CD4-positive, alpha-beta T cell treated with Interleukin-4 for 1 hour (primary cell): ENCODE data around the gene NXPE1.

Experiments used
- DNase-seq, 2 donors: peaks; one replicate each; pipeline ENCODE4 v3.0.0-alpha.2; 2020 to 2022

Gene NXPE1

DNA sequence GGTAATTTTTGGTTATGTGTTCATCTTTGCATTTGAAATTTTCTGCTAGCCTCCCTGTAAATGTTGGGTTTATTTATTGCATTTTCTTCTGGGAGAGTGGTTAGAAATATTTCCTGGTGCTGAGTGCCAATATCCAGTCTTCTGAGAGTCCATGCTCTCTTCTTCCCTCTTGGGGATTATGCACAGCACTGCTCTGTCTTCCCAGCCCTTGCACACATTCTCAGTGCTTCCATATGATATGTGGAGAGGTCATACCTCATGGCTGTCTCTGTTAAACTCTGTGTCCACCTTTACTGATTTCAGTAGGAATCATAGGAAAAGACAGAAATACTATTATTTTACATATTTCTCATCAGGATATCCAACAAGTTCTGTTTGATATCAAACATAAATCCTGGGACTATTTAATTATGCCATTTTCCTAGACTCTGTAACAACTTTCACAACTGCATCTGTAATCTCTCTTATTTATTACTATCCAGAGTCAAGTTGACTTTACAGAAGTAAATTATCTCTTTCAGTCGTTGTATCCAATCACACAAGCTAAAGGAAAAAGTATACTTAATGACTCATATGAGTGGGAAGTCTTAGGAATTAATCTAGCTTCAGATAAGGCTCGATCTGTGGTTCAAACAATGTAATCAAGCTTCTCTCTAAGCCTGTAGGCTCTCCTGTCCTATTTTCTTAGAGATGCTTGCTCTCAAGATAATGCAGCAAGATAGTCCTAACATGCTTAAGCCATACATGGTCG, 2.7 kb upstream of the NXPE1 start:
- no peak for DNase-seq

DNA sequence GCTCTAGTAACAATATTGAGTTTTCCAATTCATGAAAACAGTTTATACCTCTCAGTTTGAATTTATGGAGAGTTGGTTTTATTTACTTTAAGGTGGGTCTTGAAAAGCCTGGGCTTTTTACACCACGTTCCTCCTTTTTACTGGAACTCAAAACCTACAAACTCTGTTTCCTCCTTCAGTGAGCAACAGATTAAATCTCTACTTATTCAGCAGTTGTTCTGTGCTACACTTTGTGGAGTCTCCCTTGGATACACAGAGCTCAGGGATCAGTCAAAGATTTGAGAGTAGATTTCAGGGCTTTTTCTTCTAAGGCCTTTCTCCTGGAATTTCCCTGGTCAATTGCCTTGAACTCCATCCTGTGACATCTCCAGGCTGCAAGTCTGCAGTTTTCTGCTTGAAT, 3.5 kb downstream of the NXPE1 start:
- no peak for DNase-seq

DNA sequence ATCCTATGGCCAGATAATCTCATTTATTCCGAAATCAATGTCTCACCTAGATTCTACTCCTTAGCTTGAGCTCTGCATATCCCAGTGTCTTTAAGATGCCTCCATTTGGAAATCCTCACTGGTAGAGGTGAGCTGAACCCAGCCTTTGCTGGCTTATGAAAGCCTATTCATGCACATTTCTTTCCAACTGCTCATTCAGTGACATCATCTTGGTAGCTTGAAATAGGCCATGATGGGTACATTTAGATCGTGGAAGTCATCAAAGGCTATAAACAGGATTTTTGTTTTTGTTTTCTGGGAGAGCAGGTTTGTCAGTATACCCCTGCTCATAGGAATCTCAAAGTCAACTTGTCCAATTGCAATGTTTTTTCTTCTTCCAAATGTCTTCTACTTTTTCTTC, 6.0 kb downstream of the NXPE1 start:
- DNase-seq: no peak

DNA sequence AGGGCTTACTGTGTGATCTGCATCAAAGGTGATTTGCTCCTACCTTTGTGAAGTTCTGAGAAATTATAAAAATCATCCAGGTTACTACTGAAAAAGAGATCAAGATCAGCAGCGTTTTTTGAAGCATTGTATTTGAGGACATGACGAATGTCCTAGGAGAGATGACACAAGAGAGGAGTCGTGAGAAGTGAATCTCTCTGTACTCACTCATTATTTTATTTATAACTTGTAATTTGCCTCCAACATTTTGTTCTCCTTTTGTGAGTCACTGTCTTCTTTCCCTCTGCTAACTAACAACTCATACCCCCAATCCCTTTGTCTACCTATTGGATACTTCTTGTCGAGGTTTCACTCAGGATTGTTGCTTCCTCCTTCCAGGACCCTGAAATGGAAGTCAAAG, 8.6 kb downstream of the NXPE1 start:
- DNase-seq: no peak

DNA sequence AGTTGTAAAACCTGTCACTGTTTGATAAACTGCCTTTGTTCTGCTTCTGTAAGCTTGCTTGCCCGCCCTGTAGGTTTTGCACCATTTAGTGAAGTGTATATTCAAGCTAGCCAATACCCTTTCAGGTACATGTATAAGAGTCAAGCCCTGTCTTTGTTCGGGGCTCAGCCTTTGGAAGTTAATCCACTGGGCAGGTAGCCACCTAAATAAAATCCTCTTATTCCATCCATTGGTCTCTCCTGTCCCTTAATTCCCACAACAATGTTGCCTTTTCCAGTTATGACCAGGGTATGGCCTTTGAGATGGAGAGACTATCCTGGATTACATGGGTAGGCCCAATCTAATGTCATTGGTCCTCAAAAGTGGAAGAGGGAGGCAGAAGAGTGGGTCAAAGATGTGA, 34.0 kb downstream of the NXPE1 start:
- no peak for DNase-seq

DNA sequence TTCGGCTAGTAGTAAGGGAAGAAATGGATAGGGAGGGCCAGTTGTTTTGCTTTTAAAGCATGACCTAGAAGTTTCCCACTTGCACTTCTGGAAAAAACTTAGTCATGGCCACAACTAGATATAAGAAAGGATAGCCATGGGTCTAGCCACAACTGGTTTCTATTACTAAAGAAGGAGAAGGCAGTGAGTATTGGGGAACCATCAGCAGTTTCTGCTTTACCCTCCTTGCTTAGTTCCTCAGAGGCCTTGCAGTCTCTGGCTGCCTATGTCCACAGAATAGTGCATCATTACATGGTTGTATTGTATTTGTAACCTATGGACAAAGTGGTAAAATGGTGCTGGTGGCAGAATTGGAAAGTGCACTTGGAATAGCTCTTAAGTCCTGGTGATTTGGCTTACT, 35.6 kb downstream of the NXPE1 start:
- no peak for DNase-seq

DNA sequence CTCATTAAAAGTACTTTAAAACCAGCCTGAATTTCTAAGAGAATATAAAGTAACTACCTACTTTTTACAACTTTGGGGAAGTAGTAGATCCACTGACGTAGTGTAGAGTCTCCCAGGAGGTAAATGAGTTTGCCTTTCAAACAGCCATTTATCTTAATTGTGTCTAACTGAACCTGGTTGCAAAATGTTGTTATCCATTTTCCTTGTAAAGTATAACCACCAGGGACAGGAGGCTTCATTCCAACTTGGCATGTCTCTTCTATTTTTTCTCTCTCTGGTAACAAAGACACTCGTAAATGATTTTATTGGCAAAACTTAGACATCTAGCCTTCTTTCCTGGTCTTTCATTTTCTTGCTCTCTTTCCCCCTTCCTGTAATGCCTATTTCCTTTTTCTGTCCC, 36.9 kb downstream of the NXPE1 start:
- DNase-seq: no peak

DNA sequence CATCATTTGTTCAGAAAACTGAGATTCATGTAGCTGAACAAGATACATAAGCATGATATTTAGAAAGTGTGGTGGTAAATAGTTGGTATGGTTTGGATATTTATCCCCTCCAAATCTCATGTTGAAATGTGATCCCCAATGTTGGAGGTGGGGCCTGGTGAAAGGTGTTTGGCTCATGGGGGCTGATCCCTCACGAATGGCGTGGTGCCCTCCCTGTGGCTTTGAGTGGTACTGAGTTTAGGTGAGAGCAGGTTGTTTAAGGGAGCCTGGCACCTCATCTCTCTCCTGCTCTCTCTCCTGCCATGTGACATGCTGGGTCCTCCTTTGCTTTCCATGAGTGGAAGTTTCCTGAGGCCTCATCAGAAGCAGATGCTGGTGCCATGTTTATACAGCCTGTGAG, 48.1 kb downstream of the NXPE1 start:
- DNase-seq: no peak

DNA sequence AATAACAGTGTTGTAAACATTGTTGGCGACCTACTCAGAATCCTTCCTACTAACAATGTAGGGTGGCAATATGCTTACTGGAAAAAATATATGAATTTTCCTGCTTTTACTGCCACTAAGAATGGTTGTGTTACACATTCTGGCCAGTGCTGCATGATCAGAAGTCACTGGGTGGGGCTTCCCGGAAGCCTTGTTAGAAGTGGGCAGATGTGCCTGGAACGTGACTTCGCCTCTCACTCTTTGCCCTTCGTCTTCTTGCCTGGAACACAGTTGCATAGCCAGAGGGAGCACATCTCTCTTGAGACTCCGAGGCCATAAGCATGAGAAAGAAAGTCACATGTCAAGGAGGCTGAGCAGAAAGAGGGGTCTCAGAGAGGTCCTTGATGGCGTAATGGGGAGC, 48.6 kb downstream of the NXPE1 start:
- no peak for DNase-seq

DNA sequence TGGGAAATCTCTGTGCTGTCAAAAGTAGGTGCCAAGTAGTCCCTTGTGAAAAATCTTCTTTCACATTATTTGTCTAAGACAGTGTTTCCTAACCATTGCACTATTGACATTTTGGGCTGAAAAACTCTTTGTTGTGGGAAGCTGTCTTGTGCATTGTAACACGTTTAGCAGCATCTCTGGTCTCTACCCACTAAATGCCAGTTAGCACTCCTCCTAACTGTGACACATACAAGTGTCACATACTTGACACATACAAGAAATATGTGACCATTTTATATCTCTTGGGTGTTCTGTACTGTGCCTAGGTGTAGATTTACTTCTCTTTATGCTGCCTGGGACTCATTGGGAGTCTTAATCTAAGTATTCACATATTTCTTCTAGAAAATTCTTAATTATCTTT, 57.8 kb downstream of the NXPE1 start:
- DNase-seq: no peak

DNA sequence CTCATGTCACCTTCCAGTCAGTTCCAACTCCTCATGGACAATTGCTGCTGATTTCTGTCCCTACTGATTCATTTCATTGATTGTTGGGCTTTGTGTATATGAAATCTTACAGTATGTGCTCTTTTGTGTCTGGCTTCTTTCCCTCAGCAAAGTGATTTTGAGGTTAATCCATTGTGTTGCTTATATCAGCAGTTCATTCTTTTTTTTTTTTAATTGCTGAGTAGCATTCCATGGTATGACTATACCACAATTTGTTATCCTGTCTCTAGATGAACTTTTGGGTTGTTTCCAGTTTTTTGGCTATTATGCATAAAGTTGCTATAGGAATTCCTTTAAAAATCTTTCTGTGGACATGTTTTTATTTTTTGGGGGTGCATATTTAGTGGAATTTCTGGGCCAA, 59.9 kb downstream of the NXPE1 start:
- no peak for DNase-seq

DNA sequence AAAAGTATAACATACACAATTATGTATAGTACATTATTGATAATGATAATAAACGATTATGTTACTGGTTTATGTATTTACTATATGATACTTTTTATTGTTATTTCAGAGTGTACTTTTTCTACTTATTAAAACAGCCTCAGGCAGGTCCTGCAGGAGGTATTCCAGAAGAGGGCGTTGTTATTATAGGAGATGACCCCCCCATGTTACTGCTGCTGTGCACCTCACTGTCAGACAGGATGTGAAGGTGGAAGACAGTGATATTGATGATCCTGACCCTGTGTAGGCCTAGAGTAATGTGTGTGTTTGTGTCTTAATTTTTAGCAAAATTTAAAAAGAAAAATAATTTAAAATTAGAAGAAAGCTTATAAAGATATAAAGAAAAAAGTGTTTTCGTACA, 62.8 kb downstream of the NXPE1 start:
- DNase-seq: no peak

DNA sequence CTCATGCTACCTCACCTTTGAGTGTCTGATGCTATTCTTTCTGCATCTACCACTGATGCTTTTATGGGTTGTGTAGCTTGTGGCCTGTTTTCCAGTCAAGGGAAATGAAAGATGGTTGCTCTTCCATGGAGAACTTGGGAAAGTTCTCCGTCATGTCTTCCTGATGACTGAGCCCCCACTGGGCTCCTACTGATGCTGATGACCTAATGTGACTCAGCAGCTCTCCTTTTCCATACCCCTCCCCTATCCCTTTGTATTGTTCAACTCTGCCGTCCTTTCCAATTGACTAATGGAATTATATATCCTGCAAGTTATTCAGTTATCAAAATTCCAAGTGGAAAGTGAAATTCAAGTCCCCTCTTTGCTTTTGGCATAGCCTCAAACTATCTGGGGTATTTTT, 75.8 kb downstream of the NXPE1 start:
- no peak for DNase-seq

DNA sequence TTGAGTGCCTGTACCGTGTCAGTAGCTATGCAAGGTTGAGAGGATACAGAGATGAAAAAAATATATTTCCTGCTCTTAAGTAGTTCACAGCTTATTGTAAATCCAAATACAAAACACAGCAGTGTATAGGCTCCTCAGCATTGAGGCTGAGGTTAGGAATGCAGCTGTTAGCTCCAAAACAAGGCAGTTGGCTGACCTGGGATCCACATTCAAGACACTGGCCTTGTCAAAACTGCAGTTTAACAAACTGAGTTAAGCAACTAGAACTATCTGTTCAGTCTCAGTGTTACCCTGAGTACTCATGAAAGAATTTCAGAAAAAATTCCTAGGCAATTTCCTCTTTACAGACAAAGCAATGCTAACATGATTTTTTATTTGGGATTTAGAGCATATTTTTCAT, 77.6 kb downstream of the NXPE1 start:
- DNase-seq: no peak

DNA sequence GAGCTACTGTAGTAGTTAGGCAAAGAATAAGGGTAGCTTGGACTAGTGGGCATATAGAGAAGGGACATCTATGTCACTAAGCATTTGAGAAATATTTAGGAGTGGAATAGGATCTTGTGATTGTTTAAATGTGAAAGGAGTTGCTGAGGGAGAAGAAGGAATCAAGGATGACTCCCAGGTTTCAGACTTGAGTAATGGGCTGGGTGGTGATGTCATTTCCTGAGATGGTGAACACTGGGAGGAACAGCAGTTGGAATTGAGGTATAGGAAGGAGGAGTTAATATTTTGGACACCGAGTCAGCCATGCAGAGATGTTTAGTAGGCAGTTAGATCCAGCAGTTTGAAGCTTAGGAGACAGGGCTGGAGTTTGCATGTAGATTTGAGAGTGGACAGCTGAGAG, 80.3 kb downstream of the NXPE1 start:
- no peak for DNase-seq

DNA sequence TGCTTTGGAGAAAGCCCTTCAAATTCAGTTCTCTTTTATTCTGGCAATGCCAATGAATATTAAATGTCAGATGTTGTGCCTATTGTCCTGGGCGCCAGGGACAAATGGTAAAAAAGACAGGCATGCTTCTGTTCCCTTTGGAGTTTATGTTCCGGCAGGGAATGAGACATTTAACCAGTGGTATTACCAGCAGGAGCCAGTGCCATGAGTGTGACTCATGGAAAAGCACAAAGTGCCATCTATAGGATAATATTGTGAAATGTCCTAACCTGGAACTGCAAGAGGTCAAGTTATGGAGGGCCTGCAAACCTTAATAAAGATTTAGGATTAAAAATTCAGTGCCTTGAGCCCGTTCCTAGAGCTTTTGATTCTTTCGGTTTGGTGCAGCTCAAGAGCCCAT, 80.9 kb downstream of the NXPE1 start:
- DNase-seq: no peak

DNA sequence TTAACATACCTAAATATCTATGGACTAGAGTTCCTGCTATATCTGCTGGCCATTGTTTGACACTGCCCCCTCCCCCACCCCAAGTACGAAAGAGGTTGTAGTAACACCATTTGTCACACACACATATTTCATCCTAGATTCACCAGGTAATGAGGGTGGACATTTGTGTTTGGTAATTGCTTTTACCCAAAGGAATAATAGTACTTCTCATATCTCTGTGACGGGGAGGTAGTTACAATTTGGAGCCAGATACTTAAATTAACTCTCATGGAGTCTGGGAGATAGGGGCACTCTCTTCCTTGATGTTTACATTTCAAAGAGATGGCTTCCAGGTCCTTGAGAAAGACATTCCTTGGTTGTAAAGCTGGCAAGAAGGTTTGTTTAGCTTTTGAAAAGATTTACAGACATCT, 81.7 kb downstream of the NXPE1 start:
- no peak for DNase-seq

DNA sequence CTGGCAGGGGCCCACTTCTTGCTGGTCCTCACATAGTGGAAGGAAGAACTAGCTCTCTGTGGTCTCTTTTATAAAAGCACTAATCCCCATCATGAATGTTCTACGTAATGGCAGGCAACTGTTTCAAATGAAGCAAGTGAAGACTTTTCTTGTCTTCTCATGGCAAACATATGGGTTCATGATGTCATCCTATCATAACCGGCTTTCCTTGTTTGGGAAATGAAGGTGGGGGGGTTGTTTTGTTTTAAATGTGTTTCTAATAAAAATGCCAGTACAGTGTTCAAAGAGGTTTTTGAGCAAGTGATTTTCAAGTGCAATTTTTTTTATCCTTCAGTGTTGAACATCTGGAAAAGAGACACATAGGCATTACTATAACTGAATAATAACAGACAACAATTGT, 87.0 kb downstream of the NXPE1 start:
- no peak for DNase-seq
